HG03571 (cell line): ENCODE results near the gene PPP1R1A.

Experiments used
- ATAC-seq: cut with Tn5 transposase; IDR thresholded peaks from one replicate; pipeline ENCODE4 v1.9.1; 2021; ENCODE audit not compliant: unreplicated experiment

PPP1R1A gene, protein sequence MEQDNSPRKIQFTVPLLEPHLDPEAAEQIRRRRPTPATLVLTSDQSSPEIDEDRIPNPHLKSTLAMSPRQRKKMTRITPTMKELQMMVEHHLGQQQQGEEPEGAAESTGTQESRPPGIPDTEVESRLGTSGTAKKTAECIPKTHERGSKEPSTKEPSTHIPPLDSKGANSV

DNA sequence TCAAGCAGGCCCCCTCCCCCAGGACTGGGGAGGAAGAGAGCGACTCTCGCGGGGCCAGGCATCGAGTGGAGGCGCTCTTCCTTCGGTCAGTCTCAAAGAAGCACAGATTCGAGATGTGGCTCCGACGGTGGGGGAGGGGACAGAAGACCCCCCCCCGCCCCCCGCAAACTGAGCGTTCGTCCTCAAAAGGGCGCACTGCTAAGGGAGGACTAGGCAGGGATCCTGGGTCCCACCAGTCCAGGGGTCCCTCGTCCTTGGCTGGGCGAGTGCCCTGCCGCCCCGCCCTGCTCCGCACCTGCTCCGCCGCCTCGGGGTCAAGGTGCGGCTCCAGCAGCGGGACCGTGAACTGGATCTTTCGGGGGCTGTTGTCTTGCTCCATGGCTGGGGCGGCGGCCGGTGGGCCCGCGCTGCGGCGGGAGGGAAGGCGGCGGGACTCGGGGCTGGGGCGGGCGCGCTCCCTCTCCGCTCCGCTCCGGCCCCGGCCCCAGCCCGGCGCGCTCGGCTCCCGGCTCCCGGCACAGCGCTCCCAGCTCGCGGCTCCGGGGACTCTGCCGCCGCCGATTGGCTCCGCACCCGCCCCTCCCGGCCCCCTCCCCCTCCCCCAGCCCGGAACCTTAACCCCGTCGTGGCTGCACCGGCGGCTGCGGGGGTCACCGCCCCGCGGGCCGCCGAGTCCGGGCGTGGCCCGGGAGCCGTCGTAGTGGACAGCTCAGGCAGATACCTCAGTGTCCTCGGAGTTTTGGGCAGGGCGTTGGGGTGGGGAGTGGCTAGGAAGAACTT lies at the start of gene PPP1R1A:
PPP1R1A (minus strand) TSS at position 550 of the 780 bp plus-strand sequence; CDS start at position 379, 171 bp downstream.
- no peak for ATAC-seq

DNA sequence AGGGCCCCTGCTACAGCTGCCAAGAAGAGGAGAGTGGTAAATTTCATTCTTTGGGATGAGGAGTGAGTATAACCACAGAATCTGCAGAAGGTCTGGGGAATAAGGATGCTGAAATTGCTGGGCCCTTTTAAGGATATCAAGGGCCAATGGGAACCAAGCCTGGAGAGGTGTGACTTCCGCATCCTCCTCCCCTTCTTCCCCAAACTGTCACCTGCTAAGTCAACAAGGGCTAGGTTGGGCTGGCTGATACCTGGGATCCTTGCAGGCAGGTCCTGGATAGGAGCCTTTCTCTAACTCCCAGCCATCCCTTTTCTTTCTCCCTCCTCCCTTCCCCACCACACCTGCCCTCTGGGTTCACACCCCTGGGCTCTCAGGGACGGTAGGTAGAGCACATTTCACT lies 46.3 kb upstream of the PPP1R1A start, which contains the start of gene LACRT:
LACRT (minus strand) TSS at position 101 of the 400 bp plus-strand sequence; CDS start at position 47, 54 bp downstream.
- no peak for ATAC-seq

DNA sequence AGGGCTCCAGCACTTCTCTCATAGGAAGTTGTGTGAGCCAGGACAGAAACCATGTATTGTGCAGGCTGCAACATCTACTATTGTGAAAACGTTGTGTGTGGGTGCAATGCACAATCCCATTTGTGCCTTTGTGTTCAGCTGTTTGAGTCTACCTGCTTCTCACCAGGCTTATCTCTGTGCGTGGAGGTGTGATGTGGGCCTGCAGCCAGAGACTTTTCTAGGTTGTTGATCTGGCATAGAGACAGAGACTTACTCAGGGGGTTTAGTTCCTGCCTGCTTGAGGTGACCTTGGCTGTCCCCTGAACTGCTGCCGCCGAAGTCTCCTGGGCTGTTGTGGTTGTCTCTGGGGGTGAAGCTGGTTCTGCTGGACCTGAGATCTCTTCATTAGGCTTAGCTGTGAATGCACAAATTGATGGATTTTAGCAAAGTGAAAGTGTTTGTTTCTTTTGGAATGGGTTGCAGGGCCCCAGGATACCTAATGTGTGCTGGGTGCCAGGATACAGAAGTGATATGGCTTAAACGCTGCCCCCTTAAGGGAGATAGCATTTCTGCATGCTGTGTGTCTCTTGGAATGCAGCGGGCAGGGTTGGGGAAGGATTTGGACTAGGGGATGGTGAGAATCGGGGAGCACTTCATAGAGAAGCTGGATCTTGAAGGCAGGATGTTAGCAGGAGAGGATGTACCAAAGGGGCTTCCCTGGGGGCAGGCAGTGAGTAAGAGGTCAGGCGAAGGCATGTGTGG lies 43.7 kb upstream of the PPP1R1A start:
- ATAC-seq, result no peak

DNA sequence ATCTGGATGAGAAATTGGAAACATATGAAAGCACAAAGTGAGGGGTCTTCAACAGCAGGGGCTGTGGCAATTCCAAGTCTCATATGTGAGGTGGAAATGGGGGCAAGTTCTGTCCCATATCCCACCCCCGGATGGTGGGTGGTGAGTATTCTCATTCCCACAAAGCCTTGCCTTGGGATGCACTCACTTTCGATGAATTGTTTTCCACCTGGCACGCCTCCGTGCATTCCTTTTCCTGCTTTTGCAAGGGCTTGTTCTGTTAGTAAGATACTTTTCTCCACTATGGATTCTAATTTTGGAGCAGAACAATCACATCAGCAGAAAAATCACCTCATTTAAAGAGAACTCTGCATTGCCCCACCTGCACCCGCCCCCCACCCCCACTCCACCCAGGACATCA lies 43.1 kb upstream of the PPP1R1A start:
- ATAC-seq, result no peak

DNA sequence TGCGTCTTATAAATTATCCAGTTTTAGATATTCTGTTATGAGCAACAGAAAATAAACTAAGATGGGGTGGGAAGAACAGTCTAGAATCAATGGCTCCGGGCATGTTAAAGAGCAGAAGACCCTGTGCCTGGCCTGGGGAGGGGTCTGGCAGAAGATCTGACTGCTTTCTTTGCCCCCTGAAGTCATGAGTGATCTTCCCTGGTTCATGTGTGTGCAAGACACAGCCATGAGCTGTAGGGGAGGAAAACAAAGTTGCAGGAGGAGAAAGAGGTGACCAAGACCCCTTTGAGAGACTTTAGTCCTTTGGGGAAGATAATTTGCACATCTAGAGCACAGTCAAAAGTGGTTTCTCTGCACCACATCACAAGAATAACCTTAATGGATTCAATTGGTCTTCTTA lies 41.5 kb upstream of the PPP1R1A start:
- ATAC-seq, result no peak

DNA sequence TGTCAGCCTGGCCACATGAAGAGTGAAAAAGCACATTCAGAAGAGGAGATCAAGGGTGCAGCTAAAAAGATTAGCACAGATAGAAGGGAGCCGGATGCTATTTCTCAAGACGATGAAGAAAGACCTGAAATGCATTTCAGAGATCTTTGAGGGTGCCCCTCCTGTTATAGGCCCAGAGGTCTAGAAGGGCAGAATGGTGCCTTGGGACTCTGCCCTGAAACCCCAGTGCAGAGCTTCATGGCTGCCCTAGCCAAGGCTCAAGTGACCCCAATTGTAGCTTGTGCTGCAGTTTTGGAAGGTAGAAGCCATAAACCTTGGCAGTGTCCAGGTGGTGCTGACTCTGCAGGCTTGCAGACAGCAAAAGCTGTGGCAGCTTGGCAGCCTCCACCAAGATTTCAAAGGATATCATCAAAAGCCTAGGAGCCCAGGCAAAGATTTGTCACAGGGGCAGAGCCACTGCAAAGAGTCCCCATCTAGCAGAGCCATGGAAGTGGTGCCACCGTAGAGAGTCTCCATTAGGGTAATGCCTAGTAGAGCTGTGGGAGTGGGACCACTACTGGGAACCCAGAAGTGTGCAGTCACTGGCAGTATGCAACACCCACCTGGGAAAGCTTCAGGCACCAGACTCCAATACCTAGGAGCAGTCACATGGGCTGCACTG lies 39.9 kb upstream of the PPP1R1A start:
- ATAC-seq, result no peak

DNA sequence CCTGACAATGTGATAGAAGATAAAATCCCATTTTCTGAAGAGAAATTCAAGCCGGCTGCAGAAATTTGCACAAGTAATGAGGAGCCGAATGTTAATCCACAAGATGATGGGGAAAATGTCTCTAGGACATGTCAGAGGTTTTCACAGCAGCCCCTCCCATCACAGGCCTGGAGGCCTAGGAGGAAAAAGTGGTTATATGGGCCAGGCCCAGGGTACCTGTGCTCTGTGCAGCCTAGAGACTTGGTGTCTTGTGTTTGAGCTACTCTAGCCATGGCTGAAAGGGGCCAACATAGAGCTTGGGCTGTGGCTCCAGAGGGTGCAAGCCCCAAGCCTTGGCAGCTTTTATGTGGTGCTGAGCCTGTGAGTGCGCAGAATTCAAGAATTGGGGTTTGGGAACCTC lies 38.8 kb upstream of the PPP1R1A start:
- ATAC-seq, result no peak

DNA sequence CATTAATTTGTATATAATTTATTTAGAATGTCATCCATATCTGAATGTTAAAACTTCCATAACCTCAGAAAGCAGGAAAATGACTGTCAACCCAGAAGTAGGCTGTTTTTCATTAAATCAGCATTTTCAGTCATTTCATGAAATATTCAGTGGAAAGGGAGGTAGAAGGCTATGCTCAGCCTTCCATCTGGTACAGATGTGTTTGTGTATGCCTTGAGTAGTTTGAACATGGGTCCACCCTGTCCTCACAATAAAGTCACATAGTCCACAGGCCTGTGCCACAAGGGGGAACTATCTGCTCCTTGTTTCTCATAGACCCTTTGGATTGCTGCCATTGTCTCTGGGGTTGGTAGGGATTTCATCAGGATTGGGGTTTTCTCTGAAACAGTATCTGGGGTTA lies 37.1 kb upstream of the PPP1R1A start:
- no peak for ATAC-seq

DNA sequence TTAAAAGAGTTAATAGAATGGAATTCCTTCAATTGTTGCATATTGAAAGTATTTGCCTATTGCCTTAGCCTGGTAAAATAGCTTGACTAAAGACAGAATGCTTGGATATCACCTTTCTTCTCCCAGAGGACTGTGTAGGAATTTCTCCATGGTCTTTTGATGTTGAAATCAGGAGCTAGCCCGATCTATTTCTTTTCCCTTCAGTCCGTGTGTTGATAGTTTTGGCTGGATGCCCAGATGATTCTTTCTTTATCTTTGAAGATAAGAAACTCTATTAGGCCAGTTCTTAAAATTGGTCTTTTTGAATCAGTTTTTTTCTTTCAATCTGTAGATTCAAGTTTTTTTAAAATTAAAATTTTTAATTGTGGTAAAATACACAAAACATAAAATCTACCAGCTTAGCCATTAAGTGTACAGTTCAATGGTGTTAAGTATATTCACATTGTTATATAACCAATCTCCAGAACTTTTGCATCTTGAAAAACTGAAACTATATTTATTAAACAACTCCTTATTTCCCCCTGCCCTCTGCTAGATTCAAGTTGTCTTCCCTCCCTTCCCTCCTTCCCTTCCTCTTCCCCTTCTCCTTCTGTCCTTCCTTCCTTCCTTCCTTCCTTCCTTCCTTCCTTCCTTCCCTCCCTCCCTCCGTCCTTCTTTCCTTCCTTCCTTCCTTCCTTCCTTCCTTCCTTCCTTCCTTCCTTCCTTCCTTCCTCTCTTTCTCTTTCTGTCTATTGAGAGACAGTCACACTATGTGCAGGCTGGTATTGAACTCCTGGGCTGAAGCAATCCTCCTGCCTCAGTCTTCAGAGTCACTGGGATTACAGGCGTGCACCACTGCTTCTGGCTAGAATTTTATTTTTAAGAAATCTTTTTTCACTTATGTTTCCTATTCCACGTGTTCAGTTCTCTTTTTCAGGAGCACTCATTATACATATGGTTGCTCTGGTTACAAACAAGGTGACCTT lies 36.1 kb upstream of the PPP1R1A start:
- ATAC-seq, result no peak

DNA sequence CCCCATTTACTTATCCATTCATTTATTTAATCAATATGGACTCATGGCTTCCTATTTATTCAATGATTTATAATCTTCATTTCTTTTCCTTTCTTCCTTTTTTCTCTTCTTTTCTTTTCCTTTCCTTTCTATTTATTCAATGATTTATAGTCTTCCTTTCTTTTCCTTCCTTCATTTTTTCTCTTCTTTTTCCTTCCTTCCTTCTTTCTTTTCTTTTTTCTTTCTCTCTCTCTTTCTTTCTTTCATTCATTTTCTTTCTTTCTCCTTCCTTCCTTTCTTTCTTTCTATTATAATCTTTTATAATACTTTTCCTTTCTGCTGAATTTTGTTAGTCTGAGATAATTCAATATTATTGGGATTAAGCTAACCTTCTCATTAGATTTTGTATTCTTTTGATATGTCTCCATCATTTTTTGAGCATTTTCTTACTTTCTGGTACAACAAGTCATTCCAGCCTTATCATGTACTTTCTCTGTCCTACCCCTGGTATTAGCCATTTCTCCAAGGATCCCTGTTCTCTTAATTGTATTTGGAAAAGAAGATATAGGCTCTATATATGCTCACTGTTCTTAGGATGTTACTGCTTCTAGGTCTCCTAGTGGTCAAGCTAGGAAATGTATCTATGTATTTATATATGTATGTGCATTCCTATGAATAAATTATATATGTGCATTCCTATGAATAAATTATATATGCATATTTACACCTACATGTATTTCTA lies 34.2 kb upstream of the PPP1R1A start:
- ATAC-seq, result no peak

DNA sequence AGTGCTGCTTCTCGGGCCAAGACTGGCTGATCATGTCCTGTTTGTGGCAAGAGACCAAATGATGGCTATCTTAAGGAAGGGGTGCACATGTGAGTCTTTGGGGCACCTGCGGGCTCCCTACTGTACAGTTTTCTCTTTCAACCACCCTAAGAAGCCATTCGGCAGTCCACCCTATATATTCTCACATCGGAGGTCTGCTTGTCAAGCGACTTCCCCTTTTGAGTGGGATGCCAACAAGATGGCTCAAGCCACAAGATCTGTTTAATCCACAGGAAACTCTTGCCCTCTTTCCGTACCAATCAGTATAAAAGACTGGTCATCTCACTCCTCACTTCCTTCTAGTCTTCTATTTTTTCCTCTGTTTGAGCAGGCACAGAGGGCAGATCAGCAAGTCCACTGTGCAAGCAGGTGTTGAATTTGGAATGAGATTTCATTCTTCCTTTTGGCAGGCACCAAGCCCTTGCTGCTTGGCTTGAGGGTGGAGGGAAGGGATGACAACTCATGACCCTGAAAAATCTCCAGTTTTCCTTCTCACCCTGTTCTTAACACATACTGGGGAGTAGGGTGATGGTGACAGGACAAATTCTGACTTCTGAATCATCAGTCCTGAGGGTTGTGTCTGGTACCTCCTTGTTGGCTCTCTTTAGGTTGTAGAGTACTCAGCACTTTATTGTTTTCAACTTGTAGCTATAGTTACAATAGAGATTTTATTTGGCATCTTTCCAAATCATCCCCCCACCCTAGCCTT lies 28.6 kb upstream of the PPP1R1A start:
- no peak for ATAC-seq

DNA sequence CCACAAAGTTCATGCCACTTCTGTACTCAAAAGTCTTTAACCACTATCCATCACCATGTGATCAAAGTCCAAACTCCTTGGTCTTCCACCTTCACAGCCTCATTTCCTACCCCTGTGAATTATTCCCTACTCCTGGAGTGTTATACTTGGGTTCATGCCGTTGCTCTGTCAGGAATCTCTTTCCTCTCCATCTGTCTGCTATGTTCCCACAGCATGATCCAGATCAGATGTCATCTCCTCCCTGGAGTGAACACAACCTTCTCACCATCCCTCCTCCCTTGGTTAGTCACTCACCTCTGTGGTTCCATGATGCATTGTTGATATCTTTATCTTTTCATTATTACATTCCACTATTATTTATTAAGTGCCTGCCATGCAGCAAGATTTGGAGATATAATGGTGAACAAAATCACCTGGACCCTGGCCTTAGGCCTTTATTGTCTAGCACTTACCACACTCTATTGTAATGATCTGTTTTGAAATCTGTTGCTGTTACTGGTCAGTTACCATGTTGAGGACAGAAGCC lies 23.8 kb upstream of the PPP1R1A start:
- ATAC-seq, result no peak

DNA sequence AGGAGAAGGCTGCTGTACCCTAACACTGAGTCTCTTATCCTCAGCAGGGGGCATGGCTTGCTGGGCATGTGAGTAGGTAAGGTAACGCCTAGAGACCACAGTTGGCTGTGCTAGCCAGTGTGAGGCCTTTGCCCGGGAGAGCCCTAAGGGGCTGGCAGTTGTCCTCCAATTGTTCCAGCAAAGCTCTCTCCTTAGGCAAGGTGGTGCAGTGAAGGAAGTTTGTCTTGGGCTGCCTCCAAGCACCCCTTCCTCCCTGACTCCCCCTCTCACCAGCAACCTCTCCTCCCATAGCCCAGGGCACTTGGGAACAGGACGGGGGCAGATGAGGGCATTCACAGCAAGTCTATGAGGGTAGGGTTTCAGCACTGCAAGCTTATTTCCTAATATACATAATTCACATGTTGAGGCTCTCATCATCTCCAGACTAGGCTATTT lies 23.3 kb upstream of the PPP1R1A start:
- ATAC-seq, result no peak

DNA sequence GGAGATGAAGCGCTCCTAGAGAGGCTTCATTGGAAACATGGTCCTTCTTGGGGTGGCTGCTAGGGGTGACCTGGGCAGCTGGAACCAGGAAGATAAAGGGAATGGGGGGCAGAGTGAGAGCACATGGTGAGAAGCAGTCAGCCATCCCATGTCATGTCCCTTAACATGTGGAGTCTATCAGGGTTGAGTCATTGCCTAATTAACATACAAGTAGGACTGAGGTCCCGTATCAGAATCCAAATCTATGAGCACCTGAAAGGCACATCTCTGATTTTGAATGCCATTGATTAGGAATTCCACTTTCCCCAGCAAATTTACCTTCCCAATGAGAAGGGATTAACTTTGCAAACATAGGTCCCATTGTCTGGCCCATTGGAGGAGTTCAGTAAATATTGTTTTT lies 20.3 kb upstream of the PPP1R1A start:
- ATAC-seq, result no peak

DNA sequence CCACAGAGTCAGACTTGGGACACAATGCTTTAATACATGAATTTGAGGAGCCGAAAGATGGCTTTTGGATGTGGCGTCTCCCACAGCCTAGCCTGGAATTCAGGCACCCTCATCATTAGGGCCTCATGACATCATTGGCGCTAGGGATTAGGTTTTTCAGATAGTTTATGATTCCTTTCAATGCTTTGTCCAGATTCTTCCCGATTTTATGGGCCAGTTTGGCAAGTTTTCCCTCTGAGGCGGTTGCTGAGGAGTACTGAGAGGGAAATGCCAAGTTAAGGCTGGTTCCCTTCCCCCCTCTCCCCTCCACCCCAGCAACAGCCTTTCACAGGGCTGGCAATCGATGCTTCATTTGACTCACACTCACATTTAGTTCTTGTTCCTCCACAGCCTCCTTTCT lies 19.7 kb upstream of the PPP1R1A start:
- ATAC-seq, result no peak

DNA sequence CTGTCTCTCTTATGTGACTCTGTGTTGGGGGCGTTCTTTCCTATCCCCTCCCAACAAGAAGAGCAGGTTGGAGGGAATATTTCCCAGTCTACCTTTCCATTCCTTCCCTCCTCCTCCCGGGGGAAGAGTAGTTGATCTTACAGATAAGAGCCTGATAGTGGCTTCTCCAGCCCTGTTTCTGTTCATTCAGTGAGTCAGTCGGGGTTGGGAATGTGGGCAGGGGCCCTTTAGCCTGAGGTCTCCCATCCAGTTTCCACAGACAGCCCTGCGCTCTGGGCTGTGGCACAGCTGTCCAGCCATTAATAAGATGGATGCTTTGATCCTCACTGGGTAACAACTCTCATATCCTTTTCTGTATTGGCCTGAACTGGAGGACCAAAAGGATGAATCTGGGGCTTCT lies 18.1 kb upstream of the PPP1R1A start:
- ATAC-seq, result no peak

DNA sequence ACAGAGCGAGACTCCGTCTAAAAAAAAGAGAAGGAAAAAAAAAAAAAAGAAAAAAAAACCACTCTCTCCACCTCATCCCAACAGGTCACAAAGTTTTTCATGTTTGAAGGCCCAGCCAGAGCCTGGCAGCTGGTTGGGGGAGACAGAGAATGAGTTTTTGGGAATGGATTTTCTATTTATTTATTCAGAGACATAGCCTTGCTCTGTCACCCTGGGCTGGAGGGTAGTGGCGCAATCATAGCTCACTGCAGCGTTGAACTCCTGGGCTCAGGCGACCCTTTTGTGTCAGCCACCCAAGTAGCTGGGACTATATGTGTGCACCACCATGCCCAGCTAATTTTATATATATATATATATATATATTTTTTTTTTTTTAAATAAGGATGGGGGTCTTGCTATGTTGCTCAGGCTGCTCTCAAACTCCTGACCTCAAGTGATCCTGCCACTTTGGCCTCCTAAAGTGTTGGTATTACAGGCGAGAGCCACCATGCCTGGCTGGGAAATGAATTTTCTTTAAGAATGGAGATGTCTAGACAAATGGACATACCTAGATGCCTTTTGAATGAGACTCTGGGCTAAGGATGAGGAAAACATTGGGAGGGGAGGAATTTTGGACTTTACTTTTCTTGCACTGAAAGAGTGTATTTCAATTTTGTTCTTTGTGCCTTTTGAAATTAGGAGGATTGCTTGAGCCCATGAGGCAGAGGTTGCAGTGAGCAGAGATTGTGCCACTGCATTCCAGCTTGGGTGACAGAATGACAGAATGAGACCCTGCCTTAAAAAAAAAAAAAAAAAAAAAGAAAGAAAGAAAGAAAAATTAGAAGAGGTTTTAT lies 16.9 kb upstream of the PPP1R1A start:
- no peak for ATAC-seq

DNA sequence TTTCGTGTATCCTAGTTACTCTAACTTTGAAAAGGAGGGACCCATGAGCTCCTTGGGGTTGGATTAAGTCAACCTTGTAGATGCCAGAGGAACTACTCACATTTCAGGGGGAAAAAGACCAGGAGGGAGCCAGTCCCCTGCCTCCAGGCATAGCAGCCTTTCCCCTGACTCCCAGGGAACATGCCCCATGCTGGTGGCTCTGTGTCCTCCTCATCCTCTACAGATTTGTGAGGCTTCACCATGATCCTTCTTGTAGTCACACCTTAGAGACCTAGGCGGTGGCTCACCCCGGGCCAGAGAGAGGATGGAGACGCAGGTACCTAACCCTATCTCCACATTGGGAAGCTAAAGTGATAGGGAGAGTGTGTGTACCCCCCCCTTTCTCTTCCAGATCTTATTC lies 16.0 kb upstream of the PPP1R1A start:
- no peak for ATAC-seq
